Measurements from ENCODE around the gene TM2D1.
"Not testable (repeated sequence)": the region's sequence is repeated elsewhere in the genome, so short reads cannot be mapped to it uniquely, and the experiment has no call there.

TM2D1 gene

DNA sequence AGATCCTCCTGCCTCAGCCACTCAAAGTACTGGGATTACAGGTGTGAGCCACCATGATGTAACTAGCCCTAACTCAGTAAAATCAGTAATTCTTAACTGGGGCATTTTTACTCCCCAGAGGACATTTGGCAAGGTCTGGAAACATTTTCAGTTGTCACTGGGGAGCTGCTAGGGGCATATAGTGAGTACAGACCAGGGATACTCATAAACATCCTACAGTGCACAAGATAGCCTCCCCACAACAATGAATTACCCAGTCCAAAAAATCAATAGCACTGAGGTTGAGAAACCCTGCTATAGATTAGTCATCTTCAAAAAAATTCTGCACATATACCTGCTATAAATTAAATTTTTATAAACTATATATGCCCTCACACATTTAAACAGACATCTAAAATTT, 13.0 kb downstream of the TM2D1 start:
- no peak for DNase-seq

DNA sequence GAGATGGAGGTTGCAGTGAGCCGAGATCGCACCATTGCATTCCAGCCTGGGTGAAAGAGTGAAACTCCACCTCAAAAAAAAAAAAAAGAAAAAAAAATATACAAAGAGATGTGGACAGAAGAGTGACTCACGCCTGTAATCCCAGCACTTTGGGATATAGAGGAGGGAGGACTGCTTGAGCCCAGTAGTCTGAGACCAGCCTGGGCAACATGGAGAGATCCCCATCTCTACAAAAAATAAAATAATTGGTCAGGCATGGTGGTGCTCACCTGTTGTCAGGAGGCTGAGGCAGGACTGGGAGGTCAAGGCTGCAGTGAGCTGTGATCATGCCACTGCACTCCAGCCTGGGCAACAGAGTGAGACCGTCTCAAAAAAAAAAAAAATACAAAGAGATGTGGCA, 13.7 kb downstream of the TM2D1 start:
- not testable (repeated sequence) for DNase-seq

DNA sequence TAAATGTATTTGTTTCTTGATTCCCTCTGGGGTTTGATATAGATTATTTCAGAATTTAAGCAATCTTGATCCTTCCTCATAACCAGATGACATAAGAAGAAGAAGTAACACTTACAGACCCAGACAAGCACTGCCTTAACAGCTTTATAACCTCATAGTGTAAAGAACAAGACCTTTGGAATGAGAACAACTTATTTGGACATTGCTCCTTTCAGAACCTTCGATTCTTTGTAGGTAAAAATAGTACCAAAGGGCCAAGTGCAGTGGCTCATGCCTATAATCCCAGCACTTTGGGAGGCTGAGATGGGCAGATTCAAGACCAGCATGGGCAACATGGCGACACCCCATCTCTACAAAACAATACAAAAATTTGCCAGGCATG, 15.0 kb downstream of the TM2D1 start:
- no peak for DNase-seq

DNA sequence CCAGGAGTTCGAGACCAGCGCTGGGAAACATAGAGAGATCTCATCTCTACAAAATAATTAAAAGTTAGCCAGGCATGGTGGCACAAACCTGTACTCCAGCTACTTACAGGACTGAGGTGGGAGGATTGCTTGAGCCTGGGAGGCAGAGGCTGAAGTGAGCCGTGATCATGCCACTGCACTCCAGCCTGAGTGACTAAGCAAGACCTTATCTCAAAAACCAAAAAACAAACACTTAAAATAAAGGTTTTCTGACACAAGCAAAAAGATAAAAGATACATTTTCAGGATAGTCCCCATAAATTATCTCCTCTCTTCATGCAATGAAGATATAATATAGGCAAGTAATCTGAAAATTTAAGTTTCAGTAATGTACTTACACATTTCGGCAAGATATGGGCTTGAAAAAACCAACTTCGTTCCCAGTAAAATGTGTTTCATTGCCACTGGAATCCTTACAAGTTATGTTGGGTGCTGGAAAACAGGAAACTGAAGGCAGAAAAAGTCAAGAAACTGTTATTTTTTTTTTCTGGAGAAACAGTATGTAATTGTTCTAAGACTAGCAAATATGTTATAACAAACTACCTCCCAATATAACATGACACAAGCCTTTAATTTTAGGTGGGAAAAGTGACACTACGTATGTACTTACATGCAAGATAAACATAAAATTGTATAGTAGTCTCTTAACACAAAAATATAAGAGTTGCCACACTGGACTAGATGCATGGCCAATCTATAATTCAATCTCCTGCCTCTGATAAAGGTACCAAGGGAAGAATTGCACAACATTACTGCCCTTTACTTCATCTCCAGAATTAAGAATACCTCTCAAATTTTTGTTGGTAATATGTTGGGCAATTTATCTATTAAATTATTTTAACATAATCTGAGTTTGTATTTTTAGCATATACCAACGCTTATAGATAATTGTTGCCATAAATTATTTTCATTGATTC, 15.7 kb downstream of the TM2D1 start:
- no peak for DNase-seq

- DNase-seq = no peak
Measured at GRCh38 chr1:61699911-61700851, 24.8 kb downstream of the TM2D1 start.

DNA sequence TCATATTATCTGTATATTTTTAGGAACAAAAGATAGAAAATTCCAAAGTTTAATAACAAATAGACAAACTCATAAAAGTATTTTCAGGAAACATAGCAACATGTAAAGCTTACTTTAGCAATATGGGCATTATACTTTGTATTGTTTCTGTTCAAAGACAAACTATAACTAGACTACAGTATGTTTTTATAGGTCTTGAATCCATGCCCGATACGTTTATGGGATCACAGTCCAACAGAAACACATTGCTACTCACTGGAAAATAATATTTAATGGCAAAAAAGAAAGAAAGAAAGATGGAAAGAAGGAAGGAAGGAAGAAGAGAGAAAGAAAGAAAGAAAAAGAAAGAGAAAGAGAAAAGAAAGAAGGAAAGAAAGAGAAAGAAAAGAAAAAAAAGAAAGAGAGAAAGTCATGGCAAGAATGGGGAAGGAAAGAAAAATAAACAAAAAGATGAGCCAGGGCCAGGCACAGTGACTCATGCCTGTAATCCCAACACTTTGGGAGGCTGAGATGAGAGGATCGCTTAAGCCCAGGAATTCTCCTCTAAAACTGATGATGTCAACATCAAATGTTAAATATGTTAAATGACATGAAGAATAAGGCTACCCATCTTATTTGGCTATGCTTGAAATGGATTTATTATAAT, 32.7 kb downstream of the TM2D1 start:
- no peak for DNase-seq

- DNase-seq = no peak
Measured at GRCh38 chr1:61687901-61688300, 37.0 kb downstream of the TM2D1 start.

DNA sequence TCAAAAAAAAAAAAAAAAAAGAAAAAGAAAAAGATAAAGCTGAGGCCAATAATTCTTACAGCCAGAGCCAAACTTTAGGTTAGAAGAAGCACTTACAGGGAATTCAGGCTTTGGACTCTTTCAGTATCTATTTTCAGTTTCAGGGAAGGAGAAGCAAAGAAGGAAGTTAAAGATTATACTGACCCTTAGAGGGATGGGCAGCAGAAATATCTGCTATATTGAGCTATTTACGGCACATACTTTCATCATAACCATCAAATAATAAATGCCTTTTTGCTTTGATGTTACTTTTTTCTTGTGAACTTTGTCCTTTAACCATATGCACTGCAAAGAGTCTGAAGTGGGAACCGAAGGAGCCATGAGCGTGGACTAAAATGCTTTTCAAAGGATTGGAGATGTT, 42.0 kb downstream of the TM2D1 start:
- no peak for DNase-seq

- DNase-seq = no peak
Measured at GRCh38 chr1:61680500-61680899, 44.4 kb downstream of the TM2D1 start.

GRCh38 chr1:61676881-61677280, 48.1 kb downstream of the TM2D1 start:
- DNase-seq = not testable (repeated sequence)

- DNase-seq = no peak
Measured at GRCh38 chr1:61674221-61674620, 50.7 kb downstream of the TM2D1 start.

DNA sequence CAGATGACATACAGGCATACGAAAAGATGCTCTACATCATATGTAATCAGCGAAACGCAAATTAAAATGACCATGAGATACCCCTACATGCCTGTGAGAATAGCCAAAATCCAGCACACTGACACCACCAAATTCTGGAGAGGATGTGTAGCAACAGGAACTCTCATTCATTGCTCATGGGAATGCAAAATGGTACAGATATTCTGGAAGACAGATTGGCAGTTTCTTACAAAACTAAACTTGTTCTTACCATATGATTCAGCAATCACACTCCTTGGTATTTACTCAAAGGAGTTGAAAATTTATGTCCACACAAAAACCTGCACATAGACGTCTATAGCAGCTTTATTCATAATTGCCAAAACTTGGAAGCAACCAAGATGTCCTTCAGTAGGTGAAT, 52.6 kb downstream of the TM2D1 start:
- no peak for DNase-seq

- DNase-seq = no peak
Measured at GRCh38 chr1:61670445-61670844, 54.5 kb downstream of the TM2D1 start.

DNA sequence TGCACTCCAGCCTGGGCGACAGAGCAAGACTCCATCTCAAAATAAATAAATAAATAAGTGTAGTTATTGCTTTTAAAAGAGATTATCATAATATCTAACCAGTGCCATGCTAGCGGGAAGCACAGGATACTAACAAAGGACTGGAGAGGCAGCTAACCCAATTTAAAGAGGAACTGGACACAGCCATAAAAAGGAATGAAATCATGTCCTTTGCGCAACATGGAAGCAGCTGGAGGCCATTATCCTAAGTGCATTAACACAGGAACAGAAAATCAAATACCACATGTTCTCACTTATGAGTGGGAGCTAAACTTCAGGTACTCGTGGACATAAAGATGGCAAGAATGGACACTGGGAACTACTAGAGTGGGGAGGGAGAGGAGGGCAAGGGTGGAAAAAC, 54.9 kb downstream of the TM2D1 start:
- DNase-seq = no peak

GRCh38 chr1:61659061-61659460, 65.9 kb downstream of the TM2D1 start:
- DNase-seq = no peak

DNA sequence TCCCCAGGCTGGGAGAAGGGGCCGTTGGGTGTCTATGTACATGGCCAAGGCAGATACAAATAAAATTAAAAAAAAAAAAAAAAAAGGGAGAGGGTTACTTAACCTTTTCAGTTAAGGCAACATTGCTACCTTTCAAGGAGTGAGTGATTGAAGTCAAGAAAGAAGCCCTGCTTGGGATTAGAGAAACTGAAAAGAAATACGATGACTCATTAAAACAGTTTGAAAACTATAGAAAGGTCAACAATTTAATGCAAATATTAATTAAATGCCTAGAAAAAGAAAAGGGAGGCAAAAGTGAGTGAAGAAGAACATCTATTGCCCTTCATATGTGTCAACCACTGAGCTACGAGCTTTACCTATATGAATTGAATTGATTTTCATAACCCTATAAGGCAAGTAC, 69.5 kb downstream of the TM2D1 start:
- DNase-seq = no peak

GRCh38 chr1:61654067-61654466, 70.9 kb downstream of the TM2D1 start:
- DNase-seq = no peak

GRCh38 chr1:61648983-61649742, 75.8 kb downstream of the TM2D1 start:
- DNase-seq = no peak

GRCh38 chr1:61647142-61647541, 77.8 kb downstream of the TM2D1 start:
- DNase-seq = no peak

- DNase-seq = no peak
Measured at GRCh38 chr1:61645476-61645875, 79.5 kb downstream of the TM2D1 start.

DNA sequence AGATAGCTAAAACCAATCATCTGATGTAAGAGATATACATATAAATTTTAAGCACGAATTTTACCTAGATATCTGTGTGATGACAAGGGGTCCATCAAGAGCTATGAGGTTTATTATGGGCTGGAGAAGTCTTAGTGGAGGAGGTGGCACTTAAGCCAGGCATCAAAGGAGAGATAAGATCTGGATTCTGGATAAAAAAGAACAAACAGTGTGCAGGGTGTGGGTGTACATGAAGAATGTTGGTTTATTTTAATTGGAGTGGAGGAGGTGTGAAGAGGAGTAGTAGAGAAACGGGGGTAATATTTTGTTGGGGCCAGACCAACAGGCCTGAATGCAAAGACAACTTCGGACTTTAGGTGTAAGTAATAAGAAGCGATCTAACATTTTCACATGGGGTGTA, 80.6 kb downstream of the TM2D1 start:
- DNase-seq = no peak

GRCh38 chr1:61642475-61643232, 82.3 kb downstream of the TM2D1 start:
- DNase-seq = no peak
